SK-N-SH (cell line): ENCODE measurements around the gene TNFRSF18. TPM values are rescaled to one million over a fixed set of nuclear protein-coding genes. Genes with fewer than 3 reads are reported as not detected.

Source experiments
- CTCF ChIA-PET: fragments of 300-600, 350-600 bp; formaldehyde crosslinking; extraction: SDS; loops from one replicate; lab custom pipeline; 2021; lab: Yijun Ruan, JAX
- POLR2A ChIA-PET: fragments of 350-600 bp; sonication (Branson Sonifier 250); formaldehyde crosslinking; extraction: SDS; loops from one replicate; lab custom pipeline; 2020; ENCODE audit warnings: antibody characterized with exemption, inconsistent platforms; lab: Yijun Ruan, JAX
- DNase-seq: peaks from one replicate; pipeline ENCODE4 v3.0.0; 2012
- H2AFZ ChIP-seq: fragments of 200-600 bp; sonication (generic); 2 replicates; pipeline ENCODE4 v1.8.1; 2016; ENCODE audit warnings: antibody characterized with exemption, mild to moderate bottlenecking, low read depth
- H3F3A ChIP-seq: fragments of 200-600 bp; sonication (generic); replicated peaks from 2 replicates; pipeline ENCODE3; 2016; ENCODE audit warnings: antibody characterized with exemption, mild to moderate bottlenecking; ENCODE audit not compliant: insufficient read depth
- H3K27ac ChIP-seq, 2 experiments: fragments of 200-500 bp in 1 of 2; fragments of 200-600 bp in 1 of 2; sonication (Bioruptor generic) in 1 of 2; sonication (generic), shearing (Covaris generic) in 1 of 2; 2 replicates each; pipeline versions ENCODE4 v1.5.1 to v1.6.1; 2014 to 2016; ENCODE audit warnings: low read depth in 2 of 2, inconsistent platforms in 1 of 2, low read length in 1 of 2, mild to moderate bottlenecking in 1 of 2, mixed read lengths in 1 of 2
- H3K27me3 ChIP-seq: fragments of 200-600 bp; sonication (generic), shearing (Covaris generic); 2 replicates; pipeline ENCODE4 v1.6.1; 2016; ENCODE audit warnings: mixed run types; ENCODE audit not compliant: insufficient read depth
- H3K36me3 ChIP-seq, 2 experiments: fragments of 200-500 bp in 1 of 2; fragments of 200-600 bp in 1 of 2; sonication (Bioruptor generic) in 1 of 2; sonication (generic) in 1 of 2; replicated peaks in 1 of 2; 2 replicates each; pipeline versions ENCODE3 to v1.5.1; 2014 to 2016; ENCODE audit warnings: low read length in 1 of 2, mild to moderate bottlenecking in 1 of 2; ENCODE audit not compliant: insufficient read depth in 2 of 2, control insufficient read depth in 1 of 2
- H3K4me1 ChIP-seq, 2 experiments: fragments of 200-500 bp in 1 of 2; fragments of 200-600 bp in 1 of 2; sonication (Bioruptor generic) in 1 of 2; sonication (generic), shearing (Covaris generic) in 1 of 2; 2 replicates each; pipeline versions ENCODE4 v1.5.1 to v1.6.1; 2014 to 2016; ENCODE audit warnings: low read depth in 1 of 2, low read length in 1 of 2, mixed run types in 1 of 2; ENCODE audit not compliant: insufficient read depth in 2 of 2, control insufficient read depth in 1 of 2
- H3K4me2 ChIP-seq: fragments of 200-600 bp; sonication (generic), shearing (Covaris generic); 2 replicates; pipeline ENCODE4 v1.6.1; 2017; ENCODE audit warnings: mixed run types
- H3K4me3 ChIP-seq, 2 experiments: fragments of 200-500 bp in 1 of 2; fragments of 200-600 bp in 1 of 2; sonication (Bioruptor generic) in 1 of 2; sonication (generic), shearing (Covaris generic) in 1 of 2; 2 replicates each; pipeline versions ENCODE4 v1.5.1 to v1.8.1; 2014 to 2016; ENCODE audit warnings: low read depth in 2 of 2, inconsistent platforms in 1 of 2, low read length in 1 of 2, mild to moderate bottlenecking in 1 of 2, mixed read lengths in 1 of 2, moderate library complexity in 1 of 2
- H3K79me2 ChIP-seq: fragments of 200-600 bp; sonication (generic); 2 replicates; pipeline ENCODE4 v1.8.1; 2017; ENCODE audit warnings: mild to moderate bottlenecking; ENCODE audit not compliant: insufficient read depth
- H3K9ac ChIP-seq: fragments of 200-600 bp; sonication (generic); 2 replicates; pipeline ENCODE4 v1.6.1; 2017; ENCODE audit warnings: mixed run types
- H3K9me2 ChIP-seq: fragments of 200-600 bp; sonication (generic); 2 replicates; pipeline ENCODE4 v1.6.1; 2017; ENCODE audit warnings: mixed run types
- H3K9me3 ChIP-seq: fragments of 200-600 bp; sonication (generic); 2 replicates; pipeline ENCODE4 v1.6.1; 2017; ENCODE audit warnings: mixed run types, mild to moderate bottlenecking, moderate library complexity
- H4K20me1 ChIP-seq: fragments of 200-600 bp; sonication (generic); 2 replicates; pipeline ENCODE4 v1.6.1; 2017; ENCODE audit warnings: mild to moderate bottlenecking, mixed run types; ENCODE audit not compliant: insufficient read depth
- CHD2 ChIP-seq: fragments of 150-350 bp; IDR thresholded peaks from 2 replicates; pipeline ENCODE4 v1.6.1; 2018; ENCODE audit warnings: low read length; ENCODE audit not compliant: partially characterized antibody
- EZH2phosphoT487 ChIP-seq: fragments of 200-600 bp; sonication (generic); IDR thresholded peaks from 2 replicates; pipeline ENCODE4 v1.6.1; 2017; ENCODE audit warnings: low read depth, mixed run types, mild to moderate bottlenecking, antibody characterized with exemption, moderate library complexity, borderline replicate concordance
- FOSL2 ChIP-seq: IDR thresholded peaks from 2 replicates; pipeline ENCODE4 v1.4.0; 2012; ENCODE audit warnings: low read depth, mild to moderate bottlenecking, moderate library complexity, borderline replicate concordance
- FOXJ3 ChIP-seq: sonication (generic); formaldehyde crosslinking; IDR thresholded peaks from 2 replicates; pipeline ENCODE4 v1.5.1; 2020; ENCODE audit warnings: mild to moderate bottlenecking, missing genetic modification reagents
- GATA2 ChIP-seq: sonication (generic); formaldehyde crosslinking; IDR thresholded peaks from 2 replicates; pipeline ENCODE4 v1.5.0; 2020; ENCODE audit warnings: mild to moderate bottlenecking, missing genetic modification reagents
- IRF3 ChIP-seq: fragments of 150-350 bp; IDR thresholded peaks from 2 replicates; pipeline ENCODE4 v1.6.1; 2016; ENCODE audit warnings: mild to moderate bottlenecking, low read depth, low read length
- MXI1 ChIP-seq: IDR thresholded peaks from 2 replicates; pipeline ENCODE4 v1.6.1; 2012; ENCODE audit warnings: mild to moderate bottlenecking, low read depth, low read length, improper control_type of control experiment
- NFIC ChIP-seq: IDR thresholded peaks from 2 replicates; pipeline ENCODE4 v1.4.0; 2012; ENCODE audit warnings: borderline replicate concordance
- POLR2AphosphoS5 ChIP-seq: IDR thresholded peaks from 2 replicates; pipeline ENCODE4 v1.6.1; 2012; ENCODE audit warnings: low read depth, low read length
- RAD21 ChIP-seq: IDR thresholded peaks from 2 replicates; pipeline ENCODE4 v1.6.1; 2012; ENCODE audit warnings: mild to moderate bottlenecking, low read length
- RFX5 ChIP-seq: IDR thresholded peaks from 2 replicates; pipeline ENCODE4 v1.6.1; 2012; ENCODE audit warnings: mild to moderate bottlenecking, improper control_type of control experiment, low read length
- SMC3 ChIP-seq: IDR thresholded peaks from 2 replicates; pipeline ENCODE4 v1.6.1; 2012; ENCODE audit warnings: low read depth, low read length, improper control_type of control experiment
- TCF12 ChIP-seq: IDR thresholded peaks from 2 replicates; pipeline ENCODE4 v1.4.0; 2012
- WGBS: methylation state at CpG from one replicate; pipeline ENCODE4 v1.1.6; 2017; ENCODE audit warnings: low lambda C conversion rate; 5-methylcytosine and 5-hydroxymethylcytosine counted together
- polyA plus RNA-seq, 3 experiments: library from polyadenylated mRNA; depleted of rRNA; stranded (reverse); fragments of >200 nt; gene quantifications; 2 replicates each; pipeline ENCODE4 v1.2.3, GENCODE V29; 2012
- TF ChIP-seq, protein P1 (sequence below): IDR thresholded peaks from 2 replicates; pipeline ENCODE4 v1.4.0; 2012; ENCODE audit warnings: low read depth, borderline replicate concordance
- TF ChIP-seq, protein P2 (sequence below): IDR thresholded peaks from 2 replicates; pipeline ENCODE4 v1.6.1; 2012; ENCODE audit warnings: mild to moderate bottlenecking, low read depth, low read length, moderate library complexity

Gene TNFRSF18
- polyA plus RNA-seq, 1 of the 3 experiments (the other 2 are of a cell fraction) = 0.05 TPM

DNA sequence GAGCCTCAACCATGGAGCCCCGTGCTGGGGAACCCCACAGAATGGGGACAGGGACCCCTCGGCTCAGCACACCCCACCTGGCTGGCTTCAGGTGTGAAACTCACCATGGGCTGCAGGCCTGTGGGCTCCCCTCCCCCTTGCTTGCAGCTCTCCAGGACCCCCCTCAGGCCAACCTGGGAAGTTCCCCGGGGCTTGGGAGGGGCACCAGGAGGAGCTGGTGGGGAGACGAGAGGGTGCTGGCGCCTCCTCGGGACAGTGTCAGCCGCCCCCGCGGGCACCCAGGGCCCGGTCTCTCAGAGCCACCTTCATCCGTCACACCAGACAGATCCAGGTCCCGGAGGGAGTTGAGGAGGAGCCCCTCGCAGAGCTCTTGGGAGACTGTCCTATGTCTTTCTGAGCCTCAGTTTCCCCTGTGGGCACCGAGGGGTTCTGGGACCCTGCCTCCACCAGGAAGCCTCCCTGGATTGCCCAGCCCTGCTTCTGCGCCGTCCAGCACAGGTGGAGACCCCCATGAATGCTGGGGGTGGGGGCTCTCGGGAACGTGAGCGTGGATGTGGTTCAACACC lies 657 bp upstream of the TNFRSF18 start (continued):
- TF ChIP-seq FOXJ3 (CRISPR knock-in tag) (no peak), SMC3 (no peak)
- TF ChIP-seq, protein P1, sequence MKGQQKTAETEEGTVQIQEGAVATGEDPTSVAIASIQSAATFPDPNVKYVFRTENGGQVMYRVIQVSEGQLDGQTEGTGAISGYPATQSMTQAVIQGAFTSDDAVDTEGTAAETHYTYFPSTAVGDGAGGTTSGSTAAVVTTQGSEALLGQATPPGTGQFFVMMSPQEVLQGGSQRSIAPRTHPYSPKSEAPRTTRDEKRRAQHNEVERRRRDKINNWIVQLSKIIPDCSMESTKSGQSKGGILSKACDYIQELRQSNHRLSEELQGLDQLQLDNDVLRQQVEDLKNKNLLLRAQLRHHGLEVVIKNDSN = no peak

DNA sequence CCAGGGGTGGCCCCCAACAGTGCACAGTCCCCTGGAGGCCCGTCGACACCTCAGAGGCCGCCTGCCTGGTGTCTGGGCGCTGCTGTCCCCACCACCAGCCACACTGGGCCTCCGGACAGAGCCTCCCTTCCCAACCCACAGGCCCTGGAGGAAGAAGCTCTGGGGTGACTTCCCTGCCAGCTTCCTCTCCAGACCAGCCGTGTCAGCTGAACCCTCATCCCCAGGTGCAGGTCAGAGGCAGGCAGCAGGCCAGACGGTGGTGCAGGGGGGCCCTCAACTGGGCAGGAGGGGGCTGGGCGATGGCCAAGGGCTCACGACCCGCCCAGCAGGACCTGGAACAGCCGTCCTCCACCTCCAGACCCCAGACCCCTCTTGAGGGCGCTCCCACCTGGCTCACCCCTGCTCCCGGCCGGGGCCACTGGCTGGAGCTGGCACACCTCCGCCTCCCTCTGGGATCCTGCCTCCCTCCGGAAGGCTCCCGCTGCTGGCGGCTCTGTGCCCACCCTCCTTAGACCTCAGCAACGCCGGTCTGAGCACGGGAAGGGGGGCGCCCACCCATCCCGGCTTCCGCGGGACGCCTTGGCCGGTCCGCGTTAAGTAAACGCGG lies 520 bp downstream of the TNFRSF18 start:
- Histone ChIP-seq H4K20me1 (no peaks in the 10 kb centered on the region), H3K4me2 (no peak overlapping the region), H3K4me1 (peaks cover 3 to 8% of the 10 kb centered on the region in 2 experiments; a peak in 1 of 4 replicates), H3K4me3 (no peak overlapping the region), H3K9me2 (no peaks in the 10 kb centered on the region), H3K79me2 (no peaks in the 10 kb centered on the region), H3K27me3 (peaks cover 7% of the 10 kb centered on the region; the same call in 1 of the 2 replicates), H3K36me3 (no peaks in the 10 kb centered on the region), H2AFZ (no peak overlapping the region), H3K9ac (no peak overlapping the region), H3K27ac (no peak overlapping the region)
- POLR2A ChIA-PET = no interaction called here
- WGBS = 33% methylated on average over 2 of the region's 31 CpGs
- DNase-seq = peak; percentile 51
- CTCF ChIA-PET = interaction anchor here (1.0 to 3.8 kb wide), 2 partner anchors 25 to 84 kb away, joined by 3 to 16 read pairs; no protein-coding TSS in a partner anchor
- no peak for TF ChIP-seq POLR2AphosphoS5
- TF ChIP-seq, all 33 proteins: peak for 0
- no peaks in the 10 kb centered on the region for H3K9me3 ChIP-seq
- no peaks in the 10 kb centered on the region for H3F3A ChIP-seq

GRCh38 chr1:1204998-1205768 lies 1.2 kb downstream of the TNFRSF18 start:
- CTCF ChIA-PET = interaction anchor here (1.0 to 3.8 kb wide), 2 partner anchors 26 to 83 kb away, joined by 3 to 16 read pairs; no protein-coding TSS in a partner anchor
- 65% methylated on average over 4 of the region's 19 CpGs for WGBS
- TF ChIP-seq EZH2phosphoT487 = no peak
- TF ChIP-seq RAD21 = no peak
- TF ChIP-seq TCF12 = no peak
- TF ChIP-seq NFIC = no peak
- TF ChIP-seq CHD2 = no peak
- TF ChIP-seq, protein P1 = no peak
- TF ChIP-seq MXI1 = no peak
- no peak for TF ChIP-seq GATA2 (CRISPR knock-in tag)
- TF ChIP-seq FOSL2 = no peak
- TF ChIP-seq, protein P2, sequence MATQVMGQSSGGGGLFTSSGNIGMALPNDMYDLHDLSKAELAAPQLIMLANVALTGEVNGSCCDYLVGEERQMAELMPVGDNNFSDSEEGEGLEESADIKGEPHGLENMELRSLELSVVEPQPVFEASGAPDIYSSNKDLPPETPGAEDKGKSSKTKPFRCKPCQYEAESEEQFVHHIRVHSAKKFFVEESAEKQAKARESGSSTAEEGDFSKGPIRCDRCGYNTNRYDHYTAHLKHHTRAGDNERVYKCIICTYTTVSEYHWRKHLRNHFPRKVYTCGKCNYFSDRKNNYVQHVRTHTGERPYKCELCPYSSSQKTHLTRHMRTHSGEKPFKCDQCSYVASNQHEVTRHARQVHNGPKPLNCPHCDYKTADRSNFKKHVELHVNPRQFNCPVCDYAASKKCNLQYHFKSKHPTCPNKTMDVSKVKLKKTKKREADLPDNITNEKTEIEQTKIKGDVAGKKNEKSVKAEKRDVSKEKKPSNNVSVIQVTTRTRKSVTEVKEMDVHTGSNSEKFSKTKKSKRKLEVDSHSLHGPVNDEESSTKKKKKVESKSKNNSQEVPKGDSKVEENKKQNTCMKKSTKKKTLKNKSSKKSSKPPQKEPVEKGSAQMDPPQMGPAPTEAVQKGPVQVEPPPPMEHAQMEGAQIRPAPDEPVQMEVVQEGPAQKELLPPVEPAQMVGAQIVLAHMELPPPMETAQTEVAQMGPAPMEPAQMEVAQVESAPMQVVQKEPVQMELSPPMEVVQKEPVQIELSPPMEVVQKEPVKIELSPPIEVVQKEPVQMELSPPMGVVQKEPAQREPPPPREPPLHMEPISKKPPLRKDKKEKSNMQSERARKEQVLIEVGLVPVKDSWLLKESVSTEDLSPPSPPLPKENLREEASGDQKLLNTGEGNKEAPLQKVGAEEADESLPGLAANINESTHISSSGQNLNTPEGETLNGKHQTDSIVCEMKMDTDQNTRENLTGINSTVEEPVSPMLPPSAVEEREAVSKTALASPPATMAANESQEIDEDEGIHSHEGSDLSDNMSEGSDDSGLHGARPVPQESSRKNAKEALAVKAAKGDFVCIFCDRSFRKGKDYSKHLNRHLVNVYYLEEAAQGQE = no peak
- no peak for TF ChIP-seq RFX5
- TF ChIP-seq IRF3 = no peak

More at GRCh38 chr1:1204998-1205768, 1.2 kb downstream of the TNFRSF18 start:
- H3K9me3 ChIP-seq = no peaks in the 10 kb centered on the region
- H4K20me1 ChIP-seq = no peaks in the 10 kb centered on the region
- no peak overlapping the region for H3K4me3 ChIP-seq
- no peaks in the 10 kb centered on the region for H3F3A ChIP-seq
- peak; percentile 49 for DNase-seq
- H3K36me3 ChIP-seq = no peaks in the 10 kb centered on the region
- peaks cover 7% of the 10 kb centered on the region; the same call in 1 of the 2 replicates for H3K27me3 ChIP-seq
- POLR2A ChIA-PET = no interaction called here
- H3K4me2 ChIP-seq = no peak overlapping the region
- no peak overlapping the region for H3K9ac ChIP-seq
- H3K4me1 ChIP-seq = peaks cover 3 to 8% of the 10 kb centered on the region in 2 experiments; a peak in 1 of 4 replicates
- no peak overlapping the region for H3K27ac ChIP-seq
- H3K79me2 ChIP-seq = no peaks in the 10 kb centered on the region
- H2AFZ ChIP-seq = no peak overlapping the region
- no peaks in the 10 kb centered on the region for H3K9me2 ChIP-seq
